Karpas-422 (cell line): Measurements from ENCODE around the gene RAB6B. TPM values are rescaled to one million over a fixed set of nuclear protein-coding genes. Genes with fewer than 3 reads are reported as not detected.

Experiments used
- DNase-seq: peaks from one replicate; pipeline ENCODE4 v3.0.0-alpha.2; 2015
- H2AFZ ChIP-seq: fragments of 200-600 bp; sonication (generic); 2 replicates; pipeline ENCODE4 v1.6.1; 2014; ENCODE audit warnings: antibody characterized with exemption, low read length, mixed read lengths
- H3K27ac ChIP-seq: fragments of 200-600 bp; sonication (generic); 2 replicates; pipeline ENCODE4 v1.5.1; 2014; ENCODE audit warnings: mild to moderate bottlenecking, low read length, moderate library complexity
- H3K27me3 ChIP-seq: fragments of 200-600 bp; sonication (generic); 2 replicates; pipeline ENCODE4 v1.6.1; 2014; ENCODE audit warnings: low read length, mixed read lengths
- H3K36me3 ChIP-seq: fragments of 200-600 bp; sonication (generic); 2 replicates; pipeline ENCODE4 v1.6.1; 2014; ENCODE audit warnings: low read length, mixed read lengths; ENCODE audit not compliant: insufficient read depth
- H3K4me1 ChIP-seq: fragments of 200-600 bp; sonication (generic); 2 replicates; pipeline ENCODE4 v1.6.1; 2014; ENCODE audit warnings: mild to moderate bottlenecking, low read length, mixed read lengths
- H3K4me2 ChIP-seq: fragments of 200-600 bp; sonication (generic); 2 replicates; pipeline ENCODE4 v1.6.1; 2014; ENCODE audit warnings: low read length, low read depth, mild to moderate bottlenecking; ENCODE audit not compliant: poor library complexity, severe bottlenecking
- H3K4me3 ChIP-seq: fragments of 200-600 bp; sonication (generic); 2 replicates; pipeline ENCODE4 v1.5.1; 2014; ENCODE audit warnings: mild to moderate bottlenecking, antibody characterized with exemption, low read length, mixed read lengths
- H3K79me2 ChIP-seq: fragments of 200-600 bp; sonication (generic); 2 replicates; pipeline ENCODE4 v1.6.1; 2014; ENCODE audit warnings: mild to moderate bottlenecking, low read length, mixed read lengths
- H3K9ac ChIP-seq: fragments of 200-600 bp; sonication (generic); 2 replicates; pipeline ENCODE4 v1.6.0; 2014; ENCODE audit warnings: low read length
- H3K9me2 ChIP-seq: fragments of 200-600 bp; sonication (generic), shearing (Covaris generic); replicated peaks from 2 replicates; pipeline ENCODE4 v1.6.0; 2014; ENCODE audit warnings: mild to moderate bottlenecking, low read length, moderate library complexity; ENCODE audit not compliant: insufficient read depth
- H3K9me3 ChIP-seq: fragments of 300-700, 200-600 bp; sonication (generic); 2 replicates; pipeline ENCODE4 v1.6.1; 2014; ENCODE audit warnings: low read length, mixed read lengths
- H4K20me1 ChIP-seq: fragments of 200-600 bp; sonication (generic); 2 replicates; pipeline ENCODE4 v1.6.1; 2014; ENCODE audit warnings: mild to moderate bottlenecking, antibody characterized with exemption, low read length, low read depth; ENCODE audit not compliant: insufficient read depth
- total RNA-seq: library from RNA; depleted of rRNA; stranded (reverse); fragments of >200 nt; shearing (Covaris generic); gene quantifications from 2 replicates; pipeline ENCODE4 v1.2.3, GENCODE V29; 2014; ENCODE audit warnings: low replicate concordance

The RAB6B gene
- total RNA-seq, 1 experiment from 2014 or later = not detected

DNA sequence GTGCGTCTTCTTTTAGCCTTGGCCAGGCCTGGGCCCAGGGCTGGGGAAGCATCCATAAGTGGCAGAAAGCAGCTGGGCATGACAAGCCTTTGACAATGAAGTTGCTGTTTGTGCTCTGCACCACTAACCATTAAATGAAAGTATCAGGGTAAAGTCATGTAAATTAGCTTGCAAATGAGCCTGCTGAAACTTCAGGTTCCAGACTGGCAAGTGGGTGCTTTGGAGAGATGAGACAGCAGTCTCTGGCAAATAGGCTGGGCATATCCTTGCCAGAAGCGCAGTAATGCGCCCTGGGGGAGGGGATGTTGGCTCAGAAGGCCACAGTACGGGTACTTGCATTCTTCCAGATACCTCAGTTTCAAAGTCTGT lies 40.7 kb downstream of the RAB6B start:
- Histone ChIP-seq H3K36me3 (no peaks in the 10 kb centered on the region), H4K20me1 (no peaks in the 10 kb centered on the region), H3K4me1 (peaks cover 8% of the 10 kb centered on the region), H3K9me2 (no peaks in the 10 kb centered on the region), H3K4me3 (no peak overlapping the region), H2AFZ (no peak overlapping the region), H3K79me2 (no peaks in the 10 kb centered on the region), H3K27me3 (no peaks in the 10 kb centered on the region), H3K9ac (no peak overlapping the region), H3K4me2 (no peak overlapping the region), H3K9me3 (no peaks in the 10 kb centered on the region), H3K27ac (no peak overlapping the region)
- DNase-seq = no peak

DNA sequence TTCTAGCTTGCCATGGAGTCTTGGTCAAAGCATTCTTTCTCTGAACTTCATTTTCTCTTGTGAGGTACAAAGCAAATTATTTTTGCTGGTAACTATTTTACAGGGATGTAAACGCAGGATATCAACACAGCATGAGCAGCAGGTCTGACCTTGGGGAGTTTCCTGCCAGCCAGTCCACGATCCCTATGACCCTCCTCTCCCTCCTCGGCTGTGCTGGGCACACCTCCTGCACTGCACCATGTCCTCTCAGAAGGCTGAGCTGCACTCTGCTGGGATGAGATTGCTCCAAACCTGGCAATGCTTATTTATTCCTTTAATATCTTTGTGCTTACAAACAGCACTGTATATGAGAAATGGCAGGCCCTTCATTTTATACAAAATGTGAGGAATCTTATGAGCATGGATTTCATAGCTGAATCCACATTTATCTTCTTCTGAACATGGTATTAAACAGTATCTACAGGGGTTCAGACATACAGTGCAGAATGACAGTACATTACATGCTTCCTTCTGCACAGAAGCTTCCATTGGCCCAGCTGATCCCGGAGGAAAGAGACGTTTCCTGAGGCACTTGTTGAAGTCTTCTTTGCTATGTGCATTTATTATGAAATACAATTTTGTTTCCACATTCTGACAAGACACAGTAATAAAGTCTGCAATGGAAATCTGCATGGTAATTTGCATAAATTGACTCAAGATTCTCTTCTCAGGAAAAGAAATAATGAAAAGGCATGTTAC lies 41.2 kb downstream of the RAB6B start:
- H3K27me3 ChIP-seq = no peaks in the 10 kb centered on the region
- H3K4me3 ChIP-seq = no peak overlapping the region
- no peak overlapping the region for H2AFZ ChIP-seq
- no peak overlapping the region for H3K27ac ChIP-seq
- H3K9me3 ChIP-seq = no peaks in the 10 kb centered on the region
- H3K9me2 ChIP-seq = no peaks in the 10 kb centered on the region
- peaks cover 8% of the 10 kb centered on the region for H3K4me1 ChIP-seq
- H4K20me1 ChIP-seq = no peaks in the 10 kb centered on the region
- H3K4me2 ChIP-seq = no peak overlapping the region
- no peak overlapping the region for H3K9ac ChIP-seq
- no peaks in the 10 kb centered on the region for H3K79me2 ChIP-seq
- DNase-seq = no peak
- H3K36me3 ChIP-seq = no peaks in the 10 kb centered on the region

DNA sequence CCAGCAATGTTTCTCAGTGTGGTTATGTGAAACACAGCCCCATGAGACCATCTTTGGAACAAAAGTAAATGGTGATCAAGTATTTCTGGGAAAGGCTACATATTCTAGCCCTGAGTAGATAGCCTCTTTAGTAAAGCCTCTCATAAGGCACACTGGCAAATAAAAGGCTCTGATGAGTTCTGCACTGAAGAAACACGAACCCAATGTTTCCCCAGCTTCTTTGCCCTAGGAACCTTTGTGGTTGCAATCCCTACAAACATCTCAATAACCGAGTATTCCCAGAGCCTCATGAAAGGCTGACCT lies 41.8 kb downstream of the RAB6B start:
- Histone ChIP-seq H3K9ac (no peak overlapping the region), H3K4me2 (no peak overlapping the region), H3K9me3 (no peaks in the 10 kb centered on the region), H3K4me1 (peaks cover 8% of the 10 kb centered on the region), H4K20me1 (no peaks in the 10 kb centered on the region), H3K36me3 (no peaks in the 10 kb centered on the region), H3K79me2 (no peaks in the 10 kb centered on the region), H3K27ac (no peak overlapping the region), H3K27me3 (no peaks in the 10 kb centered on the region), H3K4me3 (no peak overlapping the region), H2AFZ (no peak overlapping the region), H3K9me2 (no peaks in the 10 kb centered on the region)
- DNase-seq = no peak

DNA sequence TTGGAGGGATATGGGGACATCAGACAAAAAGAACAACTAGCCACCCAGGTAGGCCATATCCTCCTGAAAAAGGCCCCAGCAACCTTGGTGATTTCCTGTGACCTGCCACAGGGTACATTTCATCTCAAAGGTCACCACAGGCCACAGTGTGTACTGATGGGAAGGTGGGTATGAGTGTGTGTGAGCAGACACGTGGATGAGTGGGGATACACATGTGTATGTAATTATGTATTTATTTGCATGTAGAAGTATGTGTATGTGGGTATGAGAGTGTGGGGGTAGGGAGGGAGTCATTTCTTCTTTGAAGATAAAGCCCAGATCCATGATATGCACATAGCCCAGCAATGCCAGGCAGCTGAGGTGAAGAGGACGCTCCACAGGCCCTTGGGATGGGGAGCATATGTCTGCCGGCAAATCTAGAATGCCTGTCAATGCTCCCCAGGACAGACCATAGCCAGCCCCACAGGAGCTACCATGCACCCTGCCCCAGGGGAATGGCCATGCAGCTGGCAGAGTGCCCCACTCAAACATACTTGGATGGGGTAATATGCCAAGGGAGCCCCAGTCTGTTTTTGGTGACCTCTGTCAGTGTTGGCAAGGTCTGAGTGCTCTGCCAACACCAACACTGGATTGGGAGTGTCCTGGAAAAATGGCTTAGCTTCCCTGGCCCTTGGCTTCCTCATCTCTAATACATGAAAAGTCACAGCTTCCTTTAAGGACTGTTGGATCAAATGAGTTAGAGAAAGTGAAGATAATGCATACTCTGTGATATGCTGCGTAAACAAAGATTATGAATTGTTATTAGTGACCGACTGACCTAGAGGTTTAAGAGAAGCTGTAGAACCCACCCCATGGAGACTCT lies 42.4 kb downstream of the RAB6B start:
- no peak overlapping the region for H3K9ac ChIP-seq
- H4K20me1 ChIP-seq = no peaks in the 10 kb centered on the region
- H3K4me2 ChIP-seq = no peak overlapping the region
- no peak for DNase-seq
- H3K27ac ChIP-seq = no peak overlapping the region
- no peaks in the 10 kb centered on the region for H3K36me3 ChIP-seq
- no peak overlapping the region for H2AFZ ChIP-seq
- no peak overlapping the region for H3K4me3 ChIP-seq
- no peaks in the 10 kb centered on the region for H3K9me2 ChIP-seq
- no peaks in the 10 kb centered on the region for H3K9me3 ChIP-seq
- H3K27me3 ChIP-seq = no peaks in the 10 kb centered on the region
- no peaks in the 10 kb centered on the region for H3K79me2 ChIP-seq
- peaks cover 8% of the 10 kb centered on the region for H3K4me1 ChIP-seq

DNA sequence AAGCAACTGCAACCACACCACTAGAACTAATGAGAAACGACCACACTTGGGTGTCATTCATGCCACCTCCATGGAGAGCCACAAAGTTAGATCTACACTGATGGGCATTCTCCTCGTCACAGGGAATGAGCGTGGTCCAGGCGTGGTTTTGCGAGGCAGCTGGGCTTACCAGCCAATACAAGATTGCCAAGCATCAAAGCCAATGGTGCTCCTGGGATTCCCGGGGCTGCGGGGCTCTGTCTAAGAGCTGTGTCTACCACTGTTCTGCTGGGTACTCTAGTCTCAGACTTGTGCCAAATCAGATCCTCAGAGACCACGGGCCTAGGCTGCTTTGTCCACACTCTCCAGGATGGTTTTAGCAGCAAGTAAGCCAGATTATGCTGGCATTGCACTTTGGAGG lies 43.8 kb downstream of the RAB6B start:
- Histone ChIP-seq H3K9me2 (no peaks in the 10 kb centered on the region), H3K79me2 (no peaks in the 10 kb centered on the region), H3K27me3 (no peaks in the 10 kb centered on the region), H3K4me2 (no peak overlapping the region), H3K36me3 (no peaks in the 10 kb centered on the region), H4K20me1 (no peaks in the 10 kb centered on the region), H3K4me1 (peaks cover 8% of the 10 kb centered on the region), H3K4me3 (no peak overlapping the region), H2AFZ (no peak overlapping the region), H3K27ac (no peak overlapping the region), H3K9me3 (no peaks in the 10 kb centered on the region), H3K9ac (no peak overlapping the region)
- no peak for DNase-seq

DNA sequence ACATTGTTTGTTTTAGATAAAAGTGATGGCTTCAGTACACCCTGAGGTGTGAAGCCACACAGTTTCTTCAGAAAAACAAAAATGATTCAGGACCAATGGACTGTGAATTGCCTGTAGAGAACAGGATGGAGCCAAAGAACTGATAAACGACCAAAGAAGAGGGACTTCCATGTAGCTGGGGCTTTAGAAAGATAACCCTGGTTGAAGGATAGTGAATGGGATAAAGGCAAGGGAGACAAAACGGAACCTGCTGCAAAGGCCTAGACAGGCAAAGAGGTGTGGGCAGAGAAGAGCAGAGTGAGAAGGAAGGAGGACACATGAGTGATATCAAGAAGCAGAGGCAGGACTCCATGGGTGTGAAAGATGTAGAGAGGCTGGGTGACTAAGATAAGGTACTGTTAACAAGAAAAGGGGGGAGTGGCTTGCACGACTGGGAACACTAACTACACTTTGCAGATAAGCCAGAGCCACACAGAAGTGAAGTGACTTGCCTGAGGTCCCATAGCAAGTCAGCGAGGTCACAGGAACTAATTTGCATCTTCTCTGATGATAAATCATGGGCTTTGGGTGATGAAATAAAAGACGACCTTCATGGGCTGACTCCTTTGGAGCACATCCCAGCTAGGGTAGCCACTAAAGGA lies 44.3 kb downstream of the RAB6B start:
- no peak overlapping the region for H3K4me2 ChIP-seq
- no peaks in the 10 kb centered on the region for H3K9me3 ChIP-seq
- H3K4me3 ChIP-seq = no peak overlapping the region
- H3K27me3 ChIP-seq = no peaks in the 10 kb centered on the region
- H3K79me2 ChIP-seq = no peaks in the 10 kb centered on the region
- peaks cover 8% of the 10 kb centered on the region for H3K4me1 ChIP-seq
- no peaks in the 10 kb centered on the region for H3K36me3 ChIP-seq
- no peaks in the 10 kb centered on the region for H4K20me1 ChIP-seq
- H2AFZ ChIP-seq = no peak overlapping the region
- H3K9me2 ChIP-seq = no peaks in the 10 kb centered on the region
- no peak overlapping the region for H3K9ac ChIP-seq
- DNase-seq = peak; percentile 53
- H3K27ac ChIP-seq = no peak overlapping the region

DNA sequence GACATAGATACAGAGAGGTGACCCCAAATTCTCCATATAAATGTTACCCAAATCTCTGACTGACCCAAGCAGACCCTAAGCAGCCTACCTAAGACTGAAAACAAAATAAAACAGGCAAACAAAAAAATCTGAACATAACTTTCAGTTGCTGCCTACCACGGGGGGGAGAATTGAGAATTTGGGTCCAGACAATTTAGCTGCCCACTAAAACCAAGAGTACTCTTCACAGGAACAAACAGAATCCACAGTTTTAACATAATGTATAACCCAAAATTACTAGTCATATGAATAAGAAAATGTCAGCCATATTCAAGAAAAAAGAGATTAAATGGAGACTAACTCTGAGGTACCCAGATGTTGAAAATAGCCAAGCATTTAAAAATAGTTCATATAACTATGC lies 45.6 kb downstream of the RAB6B start:
- Histone ChIP-seq H3K4me2 (no peak overlapping the region), H3K9me3 (no peaks in the 10 kb centered on the region), H3K4me3 (no peak overlapping the region), H3K27me3 (no peaks in the 10 kb centered on the region), H2AFZ (no peak overlapping the region), H3K9ac (no peak overlapping the region), H3K36me3 (no peaks in the 10 kb centered on the region), H3K27ac (no peak overlapping the region), H4K20me1 (no peaks in the 10 kb centered on the region), H3K4me1 (peaks cover 8% of the 10 kb centered on the region), H3K9me2 (no peaks in the 10 kb centered on the region), H3K79me2 (no peaks in the 10 kb centered on the region)
- no peak for DNase-seq

DNA sequence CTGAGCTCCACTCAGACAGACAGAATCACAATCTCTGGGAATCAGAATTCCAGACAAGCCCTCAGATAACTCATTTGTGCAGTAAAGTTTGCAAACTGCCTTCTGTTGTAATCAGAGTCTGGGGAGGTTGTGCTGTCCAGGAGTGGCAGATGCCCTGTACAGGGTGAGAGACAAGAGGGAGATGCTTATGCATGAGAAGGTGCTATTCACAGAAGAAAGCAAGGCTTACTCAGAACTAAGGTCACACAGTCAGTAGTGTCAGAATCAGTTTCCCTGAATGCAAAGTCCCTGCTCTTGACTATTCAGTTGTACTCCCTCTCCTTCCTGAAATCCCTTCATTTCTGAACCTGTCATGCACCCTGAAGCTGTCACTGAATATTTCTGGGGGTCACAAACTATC lies 46.3 kb downstream of the RAB6B start:
- H2AFZ ChIP-seq = no peak overlapping the region
- no peak overlapping the region for H3K4me3 ChIP-seq
- no peaks in the 10 kb centered on the region for H3K79me2 ChIP-seq
- H3K27me3 ChIP-seq = no peaks in the 10 kb centered on the region
- no peak overlapping the region for H3K27ac ChIP-seq
- H3K36me3 ChIP-seq = no peaks in the 10 kb centered on the region
- no peaks in the 10 kb centered on the region for H3K9me3 ChIP-seq
- H3K9me2 ChIP-seq = no peaks in the 10 kb centered on the region
- peaks cover 8% of the 10 kb centered on the region for H3K4me1 ChIP-seq
- H3K9ac ChIP-seq = no peak overlapping the region
- DNase-seq = no peak
- H3K4me2 ChIP-seq = no peak overlapping the region
- no peaks in the 10 kb centered on the region for H4K20me1 ChIP-seq
